ELF-1 (cell line): ENCODE results near the gene PLEKHG2.
A peak's percentile ranks its signal among the peaks of the same experiment; 100 is the strongest.

ENCODE experiments used
- DNase-seq: peaks from one replicate; pipeline ENCODE4 v3.0.0-alpha.2; 2016; ENCODE audit warnings: low read depth, low spot score

PLEKHG2 gene

DNA sequence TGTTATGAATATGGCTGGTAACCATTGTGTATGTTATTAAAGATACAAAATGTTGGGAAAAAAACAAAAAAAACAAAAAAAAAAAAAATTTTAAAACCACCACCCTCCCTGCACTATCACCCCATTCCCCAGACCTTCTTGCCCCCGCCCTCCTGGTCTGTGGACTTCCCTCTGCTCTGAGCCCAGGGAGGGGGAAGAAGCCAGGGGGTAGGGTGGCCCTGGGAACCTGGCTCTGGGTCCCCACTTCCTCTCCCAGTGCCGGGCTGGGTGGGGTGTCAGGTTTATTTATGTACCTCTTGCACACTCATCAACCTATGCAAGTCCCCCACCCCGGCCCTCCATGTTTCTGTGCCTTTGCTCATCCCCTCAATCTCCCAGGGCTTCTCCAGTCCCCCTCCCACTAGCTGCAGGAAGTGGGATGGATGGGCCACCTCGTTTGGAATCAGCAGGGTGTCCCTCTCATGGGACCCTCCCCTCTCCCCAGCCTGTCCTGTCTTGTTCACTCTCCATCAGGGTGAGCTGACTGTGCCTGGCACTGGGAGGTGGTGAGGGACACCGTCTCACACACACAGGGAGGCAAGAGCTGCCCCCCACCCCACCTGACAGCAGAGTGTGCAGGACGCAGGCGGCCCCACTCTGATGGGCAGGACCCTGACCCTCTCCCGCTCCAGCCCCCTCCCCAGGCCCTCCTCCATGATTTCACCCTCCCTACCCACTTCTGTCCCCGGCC, 27.5 kb upstream of the PLEKHG2 start:
- DNase-seq: no peak

GRCh38 chr19:39385629-39386411, 26.6 kb upstream of the PLEKHG2 start:
- no peak for DNase-seq

DNA sequence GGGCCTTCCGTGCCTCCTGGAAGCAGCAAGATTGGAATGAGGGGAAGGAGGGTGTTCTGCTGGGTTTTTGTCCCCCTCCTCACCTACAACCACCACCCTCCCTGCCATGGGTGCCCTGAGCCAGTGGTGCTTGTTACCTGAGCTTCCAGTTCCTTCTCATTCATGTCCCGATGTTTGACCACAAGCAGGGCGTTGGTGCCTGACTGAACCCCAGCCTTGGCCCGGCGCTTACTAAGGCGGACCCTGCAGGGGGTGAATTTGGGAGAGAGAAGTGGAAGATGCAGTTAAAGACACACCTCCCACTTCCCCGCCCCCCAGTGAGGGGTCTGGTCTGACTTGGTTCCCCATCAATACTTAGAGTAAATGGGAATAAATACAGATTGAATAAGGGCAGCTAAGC, 25.9 kb upstream of the PLEKHG2 start:
- DNase-seq: no peak

DNA sequence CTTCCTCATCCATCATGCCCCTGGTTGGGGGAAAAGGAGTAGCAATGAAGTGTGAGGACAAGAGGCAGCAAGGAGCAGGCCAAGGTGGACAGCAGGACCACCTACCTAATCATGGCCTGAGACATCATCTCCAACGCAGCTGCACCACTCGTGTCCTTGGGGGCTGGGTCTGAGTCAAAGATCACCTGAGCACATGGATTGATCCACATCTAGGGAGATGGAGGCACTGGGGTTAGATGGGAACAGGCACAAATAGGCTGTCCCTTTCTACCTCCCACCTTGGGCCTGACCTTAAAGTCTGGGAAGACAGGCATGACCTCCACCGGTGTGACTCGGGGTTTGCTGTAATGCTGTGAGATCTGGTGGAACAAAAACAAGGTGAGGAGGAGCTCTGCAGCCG, 23.8 kb upstream of the PLEKHG2 start:
- DNase-seq: no peak

DNA sequence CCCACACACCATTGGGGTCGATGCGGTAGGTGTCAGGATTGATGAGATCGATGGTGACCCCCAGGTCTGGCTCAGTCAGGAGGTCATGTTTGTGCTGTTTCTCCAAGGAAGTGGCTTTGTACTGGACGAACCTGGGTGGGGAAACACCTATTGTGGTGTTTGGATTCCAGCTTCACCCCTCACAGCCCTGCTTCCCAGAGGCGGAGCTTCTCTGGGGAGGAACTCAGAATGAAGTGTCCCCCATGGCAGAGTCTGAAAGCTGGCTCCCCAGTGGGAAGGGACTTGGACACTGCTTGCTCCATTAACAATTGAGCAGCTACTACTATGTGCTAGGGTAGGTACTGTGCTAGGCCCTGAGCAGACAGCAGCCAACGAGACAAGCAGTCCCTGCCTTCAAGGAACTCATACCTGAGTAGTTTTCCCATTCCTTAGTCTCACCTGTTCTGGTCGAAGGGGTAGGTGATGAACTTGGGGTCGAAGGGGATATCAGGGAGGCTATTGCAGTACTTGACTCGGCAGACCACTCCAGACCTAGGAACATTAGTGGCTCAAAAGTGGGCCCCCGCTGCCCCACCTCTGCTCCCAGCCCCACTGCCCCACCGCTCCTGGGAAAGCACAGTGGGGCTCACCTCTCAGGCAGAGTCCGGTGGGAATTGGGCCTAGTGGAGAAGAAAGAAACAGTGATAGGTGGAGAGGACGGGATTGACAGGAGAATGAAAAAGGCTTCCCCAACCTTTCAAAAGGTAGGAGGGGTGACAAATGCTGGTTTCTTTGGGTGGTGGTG, 22.6 kb upstream of the PLEKHG2 start:
- no peak for DNase-seq

GRCh38 chr19:39390451-39390750, 22.1 kb upstream of the PLEKHG2 start:
- DNase-seq: no peak

- peak; percentile 100 for DNase-seq
Observed at GRCh38 chr19:39390751-39391437, 21.6 kb upstream of the PLEKHG2 start, which contains the start of the genes MED29 and PAF1. MED29 (plus strand) TSS chr19:39391378; CDS start chr19:39391423, 45 bp downstream. PAF1 (minus strand) TSS chr19:39391106; CDS start chr19:39390864, 242 bp downstream.

DNA sequence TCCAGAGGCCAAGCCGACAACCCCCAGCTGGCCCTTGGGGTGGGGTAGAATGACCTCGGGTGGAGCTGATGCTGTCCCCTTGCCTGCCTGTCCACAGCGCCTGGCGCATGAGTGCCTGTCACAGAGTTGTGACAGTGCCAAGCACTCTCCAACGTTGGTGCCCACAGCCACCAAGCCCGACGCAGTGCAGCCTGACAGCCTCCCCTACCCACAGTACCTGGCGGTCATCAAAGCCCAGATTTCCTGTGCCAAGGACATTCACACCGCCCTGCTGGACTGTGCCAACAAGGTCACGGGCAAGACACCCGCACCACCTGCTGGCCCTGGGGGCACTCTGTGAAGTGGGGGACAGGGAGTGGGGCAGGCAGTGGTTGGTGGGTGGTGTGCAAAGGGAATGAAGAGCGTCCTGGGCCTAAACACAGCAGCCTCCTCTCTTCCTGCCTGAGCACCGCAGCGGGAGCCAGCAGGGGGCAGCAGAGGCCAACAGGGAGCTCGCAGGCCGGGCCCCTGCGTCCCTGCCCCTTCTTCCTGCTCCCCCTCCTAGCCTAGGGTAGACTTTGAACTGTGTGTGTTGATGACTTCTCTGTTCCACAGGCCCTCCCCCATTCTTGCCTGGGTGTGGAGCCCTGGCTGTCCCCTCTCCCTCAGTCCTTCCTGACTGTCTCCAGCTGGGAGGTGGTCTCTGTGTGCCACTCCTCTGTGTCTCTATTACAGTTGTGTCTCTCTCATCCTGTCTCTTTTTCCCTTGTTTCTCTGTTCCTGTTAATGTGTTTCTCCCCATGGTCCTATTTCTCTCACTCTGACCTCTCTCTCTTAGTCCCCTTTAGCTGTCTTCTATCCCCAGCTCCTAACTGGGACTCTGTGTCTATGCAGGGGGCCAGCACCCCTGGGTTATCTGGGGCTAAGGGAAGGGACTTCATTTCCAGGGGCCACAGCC, 14.8 kb upstream of the PLEKHG2 start:
- peak; percentile 93 for DNase-seq

DNA sequence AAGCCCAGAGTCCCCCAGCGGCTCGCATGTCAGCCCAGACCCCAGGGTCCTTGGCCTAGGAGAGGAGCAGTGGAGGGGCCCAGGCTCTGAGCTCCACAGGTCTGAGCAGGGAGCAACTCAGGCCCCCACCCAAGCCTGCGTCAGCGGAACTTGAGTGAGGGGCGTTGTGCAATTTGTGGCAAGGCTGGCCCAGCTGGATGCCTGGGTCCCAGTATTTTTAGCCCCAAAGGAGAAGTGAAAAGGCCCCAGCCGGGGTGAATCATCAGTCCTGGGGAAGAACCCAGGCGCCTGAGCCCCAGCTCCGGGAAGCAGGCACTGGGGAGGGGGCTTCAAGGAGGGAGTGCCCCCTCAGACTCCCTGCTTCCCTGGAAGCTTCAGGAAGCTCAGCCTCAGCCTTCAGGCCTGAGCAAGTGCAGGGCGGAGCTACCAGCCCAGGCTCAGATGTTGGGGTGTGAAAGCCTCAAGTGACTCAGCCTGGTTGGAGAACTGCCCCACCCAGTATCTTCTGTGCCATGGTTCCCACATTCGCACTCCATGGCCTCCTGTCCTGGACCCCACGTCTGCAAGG, 14.1 kb upstream of the PLEKHG2 start:
- DNase-seq: no peak

- no peak for DNase-seq
Observed at GRCh38 chr19:39399668-39400050, 12.8 kb upstream of the PLEKHG2 start.

GRCh38 chr19:39400061-39400460, 12.4 kb upstream of the PLEKHG2 start:
- no peak for DNase-seq

DNA sequence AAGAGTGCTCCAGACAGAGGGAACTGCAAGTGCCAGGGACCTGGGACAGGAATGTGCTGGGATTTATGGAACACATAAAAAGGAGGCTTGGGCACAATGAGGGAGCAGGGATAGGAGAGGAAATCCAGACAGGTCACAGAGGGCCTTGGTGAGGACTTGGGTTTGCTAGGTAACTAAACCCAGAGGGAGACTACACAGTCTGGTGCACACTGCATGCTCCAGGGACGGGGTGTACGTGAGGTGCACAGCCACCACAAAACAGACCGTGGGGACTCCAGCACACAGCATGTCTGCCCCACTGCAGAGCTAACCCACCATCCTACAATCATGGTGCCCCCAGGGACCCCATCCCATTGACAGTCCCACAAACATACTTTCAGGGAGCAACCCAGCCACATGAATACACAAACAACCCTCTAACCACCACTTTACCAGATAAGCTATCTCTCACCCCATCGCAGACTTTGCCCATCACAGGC, 11.4 kb upstream of the PLEKHG2 start:
- no peak for DNase-seq

- peak; percentile 45 for DNase-seq
Observed at GRCh38 chr19:39401549-39402345, 10.7 kb upstream of the PLEKHG2 start.

- DNase-seq: peak; percentile 78
Observed at GRCh38 chr19:39402346-39403300, 9.8 kb upstream of the PLEKHG2 start.

GRCh38 chr19:39403331-39404312, 8.8 kb upstream of the PLEKHG2 start:
- DNase-seq: peak; percentile 84

- no peak for DNase-seq
Observed at GRCh38 chr19:39405261-39405957, 7.1 kb upstream of the PLEKHG2 start.
